MM.1S (cell line): Measurements from ENCODE around the gene NBEAL2.
A peak's percentile ranks its signal among the peaks of the same experiment; 100 is the strongest.

Experiments
- DNase-seq: peaks from one replicate; pipeline ENCODE4 v3.0.0-alpha.2; 2015
- H2AFZ ChIP-seq: fragments of 300-600 bp; sonication (generic); 2 replicates; pipeline ENCODE4 v1.6.0; 2016; ENCODE audit warnings: antibody characterized with exemption, low read length
- H3F3A ChIP-seq: fragments of 300-600 bp; sonication (generic); 2 replicates; pipeline ENCODE4 v1.6.1; 2016; ENCODE audit warnings: mild to moderate bottlenecking, antibody characterized with exemption, low read length, moderate library complexity, mixed read lengths; ENCODE audit not compliant: insufficient read depth
- H3K27ac ChIP-seq: fragments of 300-600 bp; sonication (generic); 2 replicates; pipeline ENCODE4 v1.5.1; 2016; ENCODE audit warnings: mild to moderate bottlenecking, low read length
- H3K27me3 ChIP-seq: fragments of 300-600 bp; sonication (generic); replicated peaks from 2 replicates; pipeline ENCODE4 v1.6.0; 2016; ENCODE audit warnings: low read length; ENCODE audit not compliant: insufficient read depth
- H3K36me3 ChIP-seq: fragments of 300-600 bp; sonication (generic); replicated peaks from 2 replicates; pipeline ENCODE4 v1.6.1; 2016; ENCODE audit warnings: mild to moderate bottlenecking, low read length, mixed read lengths; ENCODE audit not compliant: insufficient read depth
- H3K4me1 ChIP-seq: fragments of 300-600 bp; sonication (generic); 2 replicates; pipeline ENCODE4 v1.6.1; 2016; ENCODE audit warnings: low read length, mixed read lengths
- H3K4me2 ChIP-seq: fragments of 300-600 bp; sonication (generic); 2 replicates; pipeline ENCODE4 v1.6.0; 2016; ENCODE audit warnings: low read depth, low read length
- H3K4me3 ChIP-seq: fragments of 300-600 bp; sonication (generic); 2 replicates; pipeline ENCODE4 v1.5.1; 2016; ENCODE audit warnings: low read length, mixed read lengths
- H3K79me2 ChIP-seq: fragments of 300-600 bp; sonication (generic); 2 replicates; pipeline ENCODE4 v1.6.1; 2016; ENCODE audit warnings: mixed run types, low read length, mixed read lengths
- H3K9ac ChIP-seq: fragments of 300-600 bp; sonication (generic); 2 replicates; pipeline ENCODE4 v1.6.1; 2016; ENCODE audit warnings: low read length, mixed read lengths
- H3K9me2 ChIP-seq: fragments of 300-600 bp; sonication (generic); replicated peaks from 2 replicates; pipeline ENCODE4 v1.6.1; 2016; ENCODE audit warnings: mild to moderate bottlenecking, low read length, mixed read lengths; ENCODE audit not compliant: insufficient read depth
- H3K9me3 ChIP-seq: fragments of 300-600 bp; sonication (generic); replicated peaks from 2 replicates; pipeline ENCODE4 v1.6.1; 2016; ENCODE audit warnings: mild to moderate bottlenecking, low read length, mixed read lengths; ENCODE audit not compliant: insufficient read depth
- H4K20me1 ChIP-seq: fragments of 300-600 bp; sonication (generic); 2 replicates; pipeline ENCODE4 v1.6.1; 2016; ENCODE audit warnings: mild to moderate bottlenecking, low read length, moderate library complexity, mixed read lengths; ENCODE audit not compliant: insufficient read depth
- CTCF ChIP-seq: fragments of 300-600 bp; sonication (generic); IDR thresholded peaks from 2 replicates; pipeline ENCODE4 v1.5.1; 2016; ENCODE audit warnings: antibody characterized with exemption, low read length, mixed read lengths
- EZH2 ChIP-seq: fragments of 300-600 bp; sonication (generic); optimal IDR thresholded peaks from 2 replicates; pipeline ENCODE3; 2017; ENCODE audit warnings: low read depth, mild to moderate bottlenecking, antibody characterized with exemption, low read length, mixed read lengths
- EZH2phosphoT487 ChIP-seq: fragments of 300-600 bp; sonication (generic); IDR thresholded peaks from 2 replicates; pipeline ENCODE4 v1.6.1; 2018; ENCODE audit warnings: antibody characterized with exemption, low read length

NBEAL2 gene

GRCh38 chr3:46972396-46972795 is 7.1 kb upstream of the NBEAL2 start:
- peaks cover 89% of the 10 kb centered on the region for H3K79me2 ChIP-seq
- no peak overlapping the region for H3K4me3 ChIP-seq
- H2AFZ ChIP-seq = no peak overlapping the region
- peak overlapping the region; percentile 6; the same call in 1 of the 2 replicates for H3K4me2 ChIP-seq
- H3K9me3 ChIP-seq = no peaks in the 10 kb centered on the region
- DNase-seq = no peak
- peaks cover 35% of the 10 kb centered on the region for H3K4me1 ChIP-seq
- TF ChIP-seq EZH2phosphoT487 (no peak), EZH2 (no peak), CTCF (no peak)
- H4K20me1 ChIP-seq = peaks cover 52% of the 10 kb centered on the region
- no peaks in the 10 kb centered on the region for H3K36me3 ChIP-seq
- H3K27me3 ChIP-seq = no peaks in the 10 kb centered on the region
- H3K9me2 ChIP-seq = no peaks in the 10 kb centered on the region
- peaks cover 17% of the 10 kb centered on the region; the same call in 1 of the 2 replicates for H3F3A ChIP-seq
- H3K9ac ChIP-seq = no peak overlapping the region
- peak overlapping the region; percentile 27; the same call in 1 of the 2 replicates for H3K27ac ChIP-seq

GRCh38 chr3:46974421-46975171 is 4.9 kb upstream of the NBEAL2 start:
- H3K27me3 ChIP-seq = no peaks in the 10 kb centered on the region
- H3K79me2 ChIP-seq = peaks cover 67% of the 10 kb centered on the region
- no peaks in the 10 kb centered on the region for H3K9me3 ChIP-seq
- no peaks in the 10 kb centered on the region for H3K9me2 ChIP-seq
- H3F3A ChIP-seq = peaks cover 17% of the 10 kb centered on the region; the same call in 1 of the 2 replicates
- peaks cover 30% of the 10 kb centered on the region for H4K20me1 ChIP-seq
- no peak overlapping the region for H3K9ac ChIP-seq
- no peaks in the 10 kb centered on the region for H3K36me3 ChIP-seq
- peak overlapping the region; percentile 41 for H3K4me2 ChIP-seq
- no peak overlapping the region for H3K4me3 ChIP-seq
- TF ChIP-seq EZH2 (no peak), CTCF (no peak), EZH2phosphoT487 (no peak)
- DNase-seq = no peak
- no peak overlapping the region for H3K27ac ChIP-seq
- no peak overlapping the region for H2AFZ ChIP-seq
- peaks cover 35% of the 10 kb centered on the region for H3K4me1 ChIP-seq

- DNase-seq = peak; percentile 98
- peaks cover 62% of the 10 kb centered on the region for H3K79me2 ChIP-seq
- H3K27me3 ChIP-seq = no peaks in the 10 kb centered on the region
- H2AFZ ChIP-seq = peak within 1 kb of the TSS; percentile 95
- H3K4me2 ChIP-seq = peak within 1 kb of the TSS; percentile 81; the same call in 1 of the 2 replicates
- H3K36me3 ChIP-seq = no peaks in the 10 kb centered on the region
- peaks cover 16% of the 10 kb centered on the region for H4K20me1 ChIP-seq
- peak within 1 kb of the TSS; percentile 77; the same call in 1 of the 2 replicates for H3K27ac ChIP-seq
- peaks cover 28% of the 10 kb centered on the region for H3K4me1 ChIP-seq
- peak within 1 kb of the TSS; percentile 89 for H3K9ac ChIP-seq
- H3K4me3 ChIP-seq = peak within 1 kb of the TSS; percentile 93
- no peaks in the 10 kb centered on the region for H3K9me2 ChIP-seq
- TF ChIP-seq EZH2 = no peak
- TF ChIP-seq EZH2phosphoT487 = no peak
- no peak for TF ChIP-seq CTCF
- no peaks in the 10 kb centered on the region for H3K9me3 ChIP-seq
- peaks cover 13% of the 10 kb centered on the region; the same call in 1 of the 2 replicates for H3F3A ChIP-seq
Measured at GRCh38 chr3:46976326-46977190, 2.9 kb upstream of the NBEAL2 start, which contains the start of gene CCDC12. Gene CCDC12 (minus strand): TSS chr3:46976745. CDS start chr3:46976732, 13 bp downstream.
